Measurements from ENCODE around the gene PREX1.

PREX1 gene

DNA sequence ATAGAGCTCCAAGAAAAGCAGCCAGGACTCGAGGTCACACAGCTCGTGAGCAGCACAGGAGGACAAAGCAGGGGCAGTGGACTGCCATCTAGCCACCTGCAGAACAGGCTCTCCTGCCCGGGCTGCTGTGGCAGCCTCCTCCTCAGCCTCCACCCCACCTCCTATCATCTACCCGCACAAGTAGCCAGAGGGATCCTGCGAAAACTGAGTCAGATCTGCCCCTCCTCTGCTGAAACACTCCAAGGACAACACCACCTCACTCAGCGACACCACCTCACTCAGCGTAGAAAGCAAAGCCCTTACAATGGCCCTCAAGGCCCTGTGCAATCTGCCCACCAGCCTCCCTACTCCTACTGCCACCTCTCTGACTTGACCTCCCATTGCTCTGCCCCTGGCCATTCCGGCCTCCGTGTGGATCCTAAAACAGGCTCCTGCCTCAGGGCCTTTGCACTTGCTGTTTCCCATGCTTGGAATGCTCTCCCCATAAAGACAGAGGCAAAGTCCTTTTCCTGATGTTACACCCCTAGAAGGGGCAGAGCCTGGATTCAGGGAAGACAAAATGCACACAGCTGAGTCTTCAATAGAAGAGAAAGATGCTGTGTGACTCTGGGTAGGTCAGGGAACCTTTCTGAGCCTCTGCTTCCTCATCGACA lies 19.3 kb downstream of the PREX1 start:
- no peaks in the 10 kb centered on the region for H3K27me3 ChIP-seq (ENCODE audit: insufficient read depth, insufficient read length)
- H3K9ac ChIP-seq (ENCODE audit: insufficient read length, low read depth) = peak overlapping the region; percentile 51
- H3K4me1 ChIP-seq (ENCODE audit: insufficient read depth, insufficient read length) = peaks cover 9% of the 10 kb centered on the region
- H3K9me3 ChIP-seq (ENCODE audit: insufficient read depth, low read length) = no peaks in the 10 kb centered on the region
- H3K4me3 ChIP-seq (ENCODE audit: insufficient read length, low read depth) = no peak overlapping the region
- DNase-seq (ENCODE audit: low read depth, low spot score) = no peak
- no peaks in the 10 kb centered on the region for H3K36me3 ChIP-seq (ENCODE audit: insufficient read depth, insufficient read length, low read length)
- TF ChIP-seq YY1 (IDR thresholded peaks at IDR 0.05; ENCODE audit: insufficient read depth, insufficient read length) = no peak
- TF ChIP-seq ZNF274 (IDR thresholded peaks at IDR 0.05; ENCODE audit: low read depth, low read length) = no peak
- no peak for TF ChIP-seq SUZ12 (IDR thresholded peaks at IDR 0.05; ENCODE audit: extremely low read depth, insufficient read depth, insufficient read length)

DNA sequence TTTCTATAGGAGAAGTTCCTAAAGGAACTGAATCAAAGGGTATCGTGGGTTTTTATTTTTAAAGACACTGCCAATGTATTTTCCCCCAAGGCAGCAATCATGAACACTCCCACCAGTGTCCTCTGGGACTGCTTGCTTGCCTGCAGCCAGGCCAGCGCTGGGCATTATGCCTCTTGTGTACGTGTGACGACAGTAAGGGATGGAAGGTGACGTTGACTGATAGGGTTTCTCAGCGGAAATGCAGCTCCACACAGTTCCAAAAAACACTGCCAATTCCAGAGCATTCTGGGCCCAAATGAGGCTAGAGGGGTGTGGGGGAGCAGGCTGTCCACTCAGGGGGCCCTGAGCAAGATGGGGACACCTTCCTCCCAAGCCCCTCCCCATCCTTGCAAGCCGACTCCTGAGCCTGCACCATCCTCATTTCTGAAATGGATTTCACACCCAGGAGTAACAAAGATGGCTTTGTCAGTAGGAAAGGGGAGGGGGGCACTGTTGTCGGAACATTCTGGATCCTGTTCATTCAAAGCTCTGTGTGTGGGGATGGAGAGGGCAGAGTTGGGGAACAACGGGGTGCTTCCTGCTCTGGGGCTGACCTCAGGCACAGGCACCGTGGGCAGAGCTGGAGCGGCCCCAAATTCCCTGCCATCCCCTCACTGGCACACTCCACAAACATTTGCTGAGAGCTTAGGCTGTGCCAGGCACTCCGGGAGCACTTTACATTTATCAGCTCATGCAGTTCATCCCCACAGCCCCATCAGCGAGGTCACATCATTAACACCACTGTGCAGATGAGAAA lies 20.0 kb downstream of the PREX1 start:
- Histone ChIP-seq H3K36me3 (ENCODE audit: insufficient read depth, insufficient read length, low read length) (no peaks in the 10 kb centered on the region), H3K9me3 (ENCODE audit: insufficient read depth, low read length) (no peaks in the 10 kb centered on the region), H3K9ac (ENCODE audit: insufficient read length, low read depth) (peak overlapping the region; percentile 46), H3K4me1 (ENCODE audit: insufficient read depth, insufficient read length) (peaks cover 9% of the 10 kb centered on the region), H3K27me3 (ENCODE audit: insufficient read depth, insufficient read length) (no peaks in the 10 kb centered on the region), H3K4me3 (ENCODE audit: insufficient read length, low read depth) (no peak overlapping the region)
- DNase-seq (ENCODE audit: low read depth, low spot score) = no peak
- TF ChIP-seq SUZ12 (IDR thresholded peaks at IDR 0.05; ENCODE audit: extremely low read depth, insufficient read depth, insufficient read length) (no peak), ZNF274 (IDR thresholded peaks at IDR 0.05; ENCODE audit: low read depth, low read length) (no peak), YY1 (IDR thresholded peaks at IDR 0.05; ENCODE audit: insufficient read depth, insufficient read length) (no peak)

DNA sequence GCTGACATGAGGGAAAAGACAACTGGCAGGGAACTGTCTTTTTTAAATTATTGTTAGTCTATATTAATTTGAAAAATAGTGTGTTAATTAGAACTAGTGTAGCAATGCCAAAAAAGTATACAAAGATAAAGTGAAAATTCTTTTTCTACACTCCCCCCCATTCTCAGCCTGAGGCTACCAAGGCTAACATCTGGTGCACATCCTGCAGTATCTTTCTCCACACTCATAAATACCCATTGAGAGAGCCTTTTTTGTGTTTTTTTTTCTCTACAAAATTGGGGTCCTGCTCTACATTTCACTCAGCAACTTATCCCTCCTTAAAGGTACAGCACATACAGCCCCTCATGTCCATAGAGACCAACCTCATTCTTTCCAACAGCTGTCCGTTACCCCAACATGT lies 20.7 kb downstream of the PREX1 start:
- no peak for DNase-seq (ENCODE audit: low read depth, low spot score)
- H3K36me3 ChIP-seq (ENCODE audit: insufficient read depth, insufficient read length, low read length) = no peaks in the 10 kb centered on the region
- TF ChIP-seq SUZ12 (IDR thresholded peaks at IDR 0.05; ENCODE audit: extremely low read depth, insufficient read depth, insufficient read length) (no peak), ZNF274 (IDR thresholded peaks at IDR 0.05; ENCODE audit: low read depth, low read length) (no peak), YY1 (IDR thresholded peaks at IDR 0.05; ENCODE audit: insufficient read depth, insufficient read length) (no peak)
- H3K27me3 ChIP-seq (ENCODE audit: insufficient read depth, insufficient read length) = no peaks in the 10 kb centered on the region
- H3K4me1 ChIP-seq (ENCODE audit: insufficient read depth, insufficient read length) = peaks cover 9% of the 10 kb centered on the region
- H3K4me3 ChIP-seq (ENCODE audit: insufficient read length, low read depth) = no peak overlapping the region
- H3K9me3 ChIP-seq (ENCODE audit: insufficient read depth, low read length) = no peaks in the 10 kb centered on the region
- no peak overlapping the region for H3K9ac ChIP-seq (ENCODE audit: insufficient read length, low read depth)

DNA sequence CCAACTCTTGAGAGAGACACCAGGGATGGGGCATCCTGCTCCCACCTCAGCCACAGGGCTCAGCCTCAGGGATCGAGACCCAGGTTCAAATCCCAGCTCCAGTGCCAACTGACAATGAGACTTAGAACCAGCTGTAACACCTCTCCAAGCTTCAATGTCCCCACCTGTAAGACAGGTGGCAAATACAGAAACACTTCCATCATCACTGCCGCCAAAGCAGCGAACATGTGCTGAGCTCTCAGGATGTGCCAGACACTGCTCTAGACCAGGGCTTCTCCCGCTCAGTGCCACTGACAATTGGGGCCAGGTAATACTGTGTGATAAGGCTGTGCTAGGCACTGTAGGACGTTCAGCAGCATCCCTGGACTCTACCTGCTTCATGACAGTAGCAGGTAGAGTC lies 22.1 kb downstream of the PREX1 start:
- DNase-seq (ENCODE audit: low read depth, low spot score) = no peak
- no peaks in the 10 kb centered on the region for H3K27me3 ChIP-seq (ENCODE audit: insufficient read depth, insufficient read length)
- peaks cover 9% of the 10 kb centered on the region for H3K4me1 ChIP-seq (ENCODE audit: insufficient read depth, insufficient read length)
- H3K4me3 ChIP-seq (ENCODE audit: insufficient read length, low read depth) = no peak overlapping the region
- no peak for TF ChIP-seq SUZ12 (IDR thresholded peaks at IDR 0.05; ENCODE audit: extremely low read depth, insufficient read depth, insufficient read length)
- TF ChIP-seq ZNF274 (IDR thresholded peaks at IDR 0.05; ENCODE audit: low read depth, low read length) = no peak
- no peak for TF ChIP-seq YY1 (IDR thresholded peaks at IDR 0.05; ENCODE audit: insufficient read depth, insufficient read length)
- no peaks in the 10 kb centered on the region for H3K9me3 ChIP-seq (ENCODE audit: insufficient read depth, low read length)
- H3K36me3 ChIP-seq (ENCODE audit: insufficient read depth, insufficient read length, low read length) = no peaks in the 10 kb centered on the region
- H3K9ac ChIP-seq (ENCODE audit: insufficient read length, low read depth) = no peak overlapping the region

DNA sequence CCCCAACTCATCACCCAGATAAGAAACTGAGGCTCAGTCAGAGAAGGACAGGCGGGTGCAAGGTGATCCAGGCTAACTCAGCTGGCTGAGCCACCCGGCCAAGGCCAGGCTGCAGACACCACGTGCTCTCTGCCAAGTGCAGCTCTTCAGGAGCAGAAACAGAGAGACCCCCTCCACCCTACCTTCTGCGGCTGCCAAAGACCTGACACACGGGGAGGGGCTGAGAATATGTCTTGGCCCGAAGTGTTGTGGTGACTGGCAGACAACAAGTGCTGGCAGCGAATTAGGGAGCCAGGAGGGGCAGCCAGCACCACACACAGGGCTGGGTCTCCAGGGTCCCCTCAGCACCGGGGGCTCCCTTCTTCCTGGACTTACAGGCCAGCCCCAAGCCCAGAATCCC lies 22.5 kb downstream of the PREX1 start:
- H3K36me3 ChIP-seq (ENCODE audit: insufficient read depth, insufficient read length, low read length) = no peaks in the 10 kb centered on the region
- H3K4me1 ChIP-seq (ENCODE audit: insufficient read depth, insufficient read length) = peaks cover 9% of the 10 kb centered on the region
- no peaks in the 10 kb centered on the region for H3K9me3 ChIP-seq (ENCODE audit: insufficient read depth, low read length)
- no peak overlapping the region for H3K9ac ChIP-seq (ENCODE audit: insufficient read length, low read depth)
- TF ChIP-seq ZNF274 (IDR thresholded peaks at IDR 0.05; ENCODE audit: low read depth, low read length) (no peak), YY1 (IDR thresholded peaks at IDR 0.05; ENCODE audit: insufficient read depth, insufficient read length) (no peak)
- DNase-seq (ENCODE audit: low read depth, low spot score) = no peak
- no peak overlapping the region for H3K4me3 ChIP-seq (ENCODE audit: insufficient read length, low read depth)
- no peaks in the 10 kb centered on the region for H3K27me3 ChIP-seq (ENCODE audit: insufficient read depth, insufficient read length)

DNA sequence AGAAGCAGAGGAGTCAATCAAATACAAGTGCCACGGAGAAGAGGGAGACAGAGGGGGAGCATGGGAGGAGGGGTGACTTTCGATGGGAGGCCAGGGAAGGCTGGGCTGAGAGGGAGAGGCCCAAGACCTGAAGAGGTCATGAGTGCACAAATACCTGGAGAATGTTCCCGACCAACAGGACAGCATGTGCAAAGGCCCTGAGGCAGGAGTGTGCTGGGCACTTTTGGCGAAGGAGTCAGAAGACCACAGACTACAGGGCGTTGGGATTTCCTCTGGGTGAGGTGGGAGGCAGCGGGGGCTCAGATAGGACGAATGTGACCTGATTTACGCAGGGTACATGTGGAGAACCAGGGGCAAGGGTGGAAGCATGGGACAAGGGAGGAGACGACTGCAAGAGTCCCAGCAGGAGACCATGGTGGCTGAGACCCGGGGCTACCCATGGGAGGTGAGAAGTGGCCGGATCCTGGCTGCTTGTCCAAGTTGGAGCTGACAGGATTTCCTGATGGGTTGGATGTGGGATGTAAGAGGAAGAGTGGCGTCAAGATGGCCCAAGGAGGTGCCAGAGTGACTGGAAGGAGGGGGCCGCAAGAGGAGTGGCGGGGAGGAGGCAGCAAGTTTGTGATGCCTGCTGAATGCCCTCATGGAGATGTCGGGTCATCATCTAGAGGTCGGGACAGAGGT lies 23.4 kb downstream of the PREX1 start:
- no peak for TF ChIP-seq YY1 (IDR thresholded peaks at IDR 0.05; ENCODE audit: insufficient read depth, insufficient read length)
- TF ChIP-seq ZNF274 (IDR thresholded peaks at IDR 0.05; ENCODE audit: low read depth, low read length) = no peak
- no peak for TF ChIP-seq SUZ12 (IDR thresholded peaks at IDR 0.05; ENCODE audit: extremely low read depth, insufficient read depth, insufficient read length)
- Histone ChIP-seq H3K9me3 (ENCODE audit: insufficient read depth, low read length) (no peaks in the 10 kb centered on the region), H3K27me3 (ENCODE audit: insufficient read depth, insufficient read length) (no peaks in the 10 kb centered on the region), H3K36me3 (ENCODE audit: insufficient read depth, insufficient read length, low read length) (no peaks in the 10 kb centered on the region), H3K4me3 (ENCODE audit: insufficient read length, low read depth) (no peak overlapping the region), H3K4me1 (ENCODE audit: insufficient read depth, insufficient read length) (peaks cover 9% of the 10 kb centered on the region), H3K9ac (ENCODE audit: insufficient read length, low read depth) (no peak overlapping the region)
- no peak for DNase-seq (ENCODE audit: low read depth, low spot score)

Measured in NT2/D1 (cell line).